Endothelial cell of umbilical vein (primary cell): ENCODE data around the gene ELOVL1. TPM values are rescaled to one million over a fixed set of nuclear protein-coding genes. Genes with fewer than 3 reads are reported as not detected.

Source experiments
- BruUV-seq: library from RNA; stranded (reverse); fragments of 400-500 nt; replicated peaks from 2 replicates; lab custom pipeline; 2021; lab: Mats Ljungman, UMichigan
- CTCF ChIA-PET: fragments of 300-600, 350-600 bp; sonication (Branson Sonifier 250); formaldehyde crosslinking; loops from one replicate; lab custom pipeline; 2021; ENCODE audit warnings: antibody characterized with exemption, inconsistent platforms; lab: Charles Lee
- POLR2A ChIA-PET: fragments of 300-600, 350-600 bp; sonication (Branson Sonifier 250); formaldehyde crosslinking; loops from one replicate; lab custom pipeline; 2021; ENCODE audit warnings: antibody characterized with exemption, inconsistent platforms; lab: Charles Lee
- DNase-seq: peaks from one replicate; pipeline ENCODE4 v3.0.0-alpha.2; 2011; ENCODE audit warnings: low read depth, low spot score
- FAIRE-seq: peaks from 2 replicates; lab custom pipeline; 2011; peaks lifted over from hg19 to GRCh38; lab: Jason Lieb, UNC
- H2AFZ ChIP-seq: 2 replicates; pipeline ENCODE4 v1.6.0; 2012; ENCODE audit warnings: low read depth, low read length, control low read depth, inconsistent platforms
- H3K27ac ChIP-seq: 2 replicates; pipeline ENCODE4 v1.5.1; 2011; ENCODE audit warnings: low read depth, mild to moderate bottlenecking, control low read depth, low read length, moderate library complexity; ENCODE audit not compliant: insufficient read depth
- H3K27me3 ChIP-seq, 2 experiments: 2 replicates each; pipeline versions ENCODE4 v1.6.0 to v1.6.1; 2011; ENCODE audit warnings: low read length in 2 of 2, mixed read lengths in 1 of 2; ENCODE audit not compliant: control insufficient read depth in 2 of 2, insufficient read depth in 2 of 2
- H3K36me3 ChIP-seq, 2 experiments: 2 replicates in 1 of 2; 3 replicates in 1 of 2; pipeline ENCODE4 v1.5.1; 2011; ENCODE audit warnings: low read length in 2 of 2, mild to moderate bottlenecking in 1 of 2, moderate library complexity in 1 of 2; ENCODE audit not compliant: control insufficient read depth in 2 of 2, insufficient read depth in 2 of 2; ENCODE audit errors: extremely low read depth in 1 of 2
- H3K4me1 ChIP-seq: 3 replicates; pipeline ENCODE4 v1.5.1; 2011; ENCODE audit warnings: mild to moderate bottlenecking, low read length; ENCODE audit not compliant: control insufficient read depth, insufficient read depth; ENCODE audit errors: extremely low read depth
- H3K4me2 ChIP-seq: 2 replicates; pipeline ENCODE4 v1.6.1; 2011; ENCODE audit warnings: low read length, control low read depth, mixed read lengths; ENCODE audit not compliant: insufficient read depth
- H3K4me3 ChIP-seq, 3 experiments: fragments of 200-600 bp in 1 of 3; sonication (generic), shearing (Covaris generic) in 1 of 3; replicated peaks in 1 of 3; 2 replicates each; pipeline ENCODE4 v1.5.1; 2011 to 2016; ENCODE audit warnings: control low read depth in 3 of 3, low read length in 3 of 3, mild to moderate bottlenecking in 2 of 3, inconsistent platforms in 1 of 3, low read depth in 1 of 3, moderate library complexity in 1 of 3; ENCODE audit not compliant: insufficient read depth in 1 of 3
- H3K79me2 ChIP-seq: 2 replicates; pipeline ENCODE4 v1.6.0; 2012; ENCODE audit warnings: low read length, inconsistent platforms; ENCODE audit not compliant: control insufficient read depth, insufficient read depth
- H3K9ac ChIP-seq: replicated peaks from 2 replicates; pipeline ENCODE3; 2011; ENCODE audit warnings: low read length, control low read depth; ENCODE audit not compliant: insufficient read depth; ENCODE audit errors: extremely low read depth
- H3K9me1 ChIP-seq: replicated peaks from 3 replicates; pipeline ENCODE4 v1.6.0; 2011; ENCODE audit warnings: mild to moderate bottlenecking, low read length; ENCODE audit not compliant: control insufficient read depth, insufficient read depth; ENCODE audit errors: extremely low read depth
- H3K9me3 ChIP-seq: replicated peaks from 2 replicates; pipeline ENCODE4 v1.5.1; 2012; ENCODE audit warnings: low read length, inconsistent platforms; ENCODE audit not compliant: control insufficient read depth, insufficient read depth
- H4K20me1 ChIP-seq: replicated peaks from 2 replicates; pipeline ENCODE3; 2011; ENCODE audit warnings: mild to moderate bottlenecking, low read length; ENCODE audit not compliant: control insufficient read depth, insufficient read depth; ENCODE audit errors: extremely low read depth
- EZH2 ChIP-seq: IDR thresholded peaks from 2 replicates; pipeline ENCODE4 v1.6.1; 2012; ENCODE audit warnings: borderline replicate concordance, low read depth, mild to moderate bottlenecking, moderate library complexity, low read length, inconsistent platforms; ENCODE audit not compliant: severe bottlenecking
- FOS ChIP-seq: IDR thresholded peaks from 2 replicates; pipeline ENCODE4 v1.6.1; 2011; ENCODE audit warnings: mild to moderate bottlenecking, low read length, moderate library complexity, borderline replicate concordance; ENCODE audit not compliant: insufficient read depth
- GATA2 ChIP-seq: IDR thresholded peaks from 2 replicates; pipeline ENCODE4 v1.7.0; 2011; ENCODE audit warnings: low read depth, mild to moderate bottlenecking, moderate library complexity, mixed read lengths, low read length; ENCODE audit not compliant: insufficient read length, insufficient read depth
- JUN ChIP-seq: IDR thresholded peaks from 2 replicates; pipeline ENCODE4 v1.6.1; 2011; ENCODE audit warnings: borderline replicate concordance, low read depth; ENCODE audit not compliant: insufficient read length, insufficient read depth
- MAX ChIP-seq: IDR thresholded peaks from 2 replicates; pipeline ENCODE4 v1.6.1; 2011; ENCODE audit not compliant: insufficient read depth, insufficient read length
- MYC ChIP-seq: IDR thresholded peaks from one replicate; pipeline ENCODE4 v1.6.1; 2011; ENCODE audit warnings: mild to moderate bottlenecking, low read depth, low read length
- POLR2A ChIP-seq: IDR thresholded peaks from 2 replicates; pipeline ENCODE4 v1.6.1; 2012; ENCODE audit warnings: low read depth, mild to moderate bottlenecking, control low read depth, low read length
- POLR2AphosphoS5 ChIP-seq: IDR thresholded peaks from 2 replicates; pipeline ENCODE4 v1.6.1; 2012; ENCODE audit warnings: low read depth, mild to moderate bottlenecking, control low read depth, low read length, moderate library complexity; ENCODE audit not compliant: insufficient read depth
- dilution Hi-C: fragments of 300-500 bp; cut with MboI; formaldehyde crosslinking; loops from one replicate; pipeline ENCODE4 v1.15.0; 2019; ENCODE audit warnings: low sequenced_read_pairs; ENCODE audit not compliant: extremely low pct_ligation_motif_present
- intact Hi-C: fragments of 100-400 bp; cut with micrococcal nuclease; formaldehyde crosslinking; loops from one replicate; pipeline ENCODE4 v1.10.0; 2022
- polyA plus RNA-seq, 4 experiments: library from polyadenylated mRNA; depleted of rRNA in 3 of 4; stranded (reverse) in 3 of 4; unstranded in 1 of 4; fragments of >200 nt; gene quantifications; 2 replicates each; pipeline versions ENCODE4 v1.2.1 to v1.2.3, GENCODE V29; 2011 to 2012; ENCODE audit warnings: missing spikeins in 1 of 4
- total RNA-seq: library from RNA; stranded (reverse); gene quantifications from 2 replicates; pipeline ENCODE4 v1.2.3, GENCODE V29; 2021
- TF ChIP-seq, protein P1 (sequence below), 2 donors: IDR thresholded peaks; 1 replicate in 1 of 2; 2 replicates in 1 of 2; pipeline ENCODE4 v1.5.1; 2011; ENCODE audit warnings: low read length in 2 of 2, mild to moderate bottlenecking in 2 of 2, moderate library complexity in 2 of 2, control low read depth in 1 of 2, inconsistent platforms in 1 of 2, low read depth in 1 of 2; ENCODE audit not compliant: insufficient read depth in 1 of 2; ENCODE audit errors: extremely low read depth in 1 of 2

ELOVL1 gene
- total and polyA plus RNA-seq, 2 donors (not counting 3 experiments of a cell fraction or from before 2014, with no cell fraction given): 134 to 303 TPM

DNA sequence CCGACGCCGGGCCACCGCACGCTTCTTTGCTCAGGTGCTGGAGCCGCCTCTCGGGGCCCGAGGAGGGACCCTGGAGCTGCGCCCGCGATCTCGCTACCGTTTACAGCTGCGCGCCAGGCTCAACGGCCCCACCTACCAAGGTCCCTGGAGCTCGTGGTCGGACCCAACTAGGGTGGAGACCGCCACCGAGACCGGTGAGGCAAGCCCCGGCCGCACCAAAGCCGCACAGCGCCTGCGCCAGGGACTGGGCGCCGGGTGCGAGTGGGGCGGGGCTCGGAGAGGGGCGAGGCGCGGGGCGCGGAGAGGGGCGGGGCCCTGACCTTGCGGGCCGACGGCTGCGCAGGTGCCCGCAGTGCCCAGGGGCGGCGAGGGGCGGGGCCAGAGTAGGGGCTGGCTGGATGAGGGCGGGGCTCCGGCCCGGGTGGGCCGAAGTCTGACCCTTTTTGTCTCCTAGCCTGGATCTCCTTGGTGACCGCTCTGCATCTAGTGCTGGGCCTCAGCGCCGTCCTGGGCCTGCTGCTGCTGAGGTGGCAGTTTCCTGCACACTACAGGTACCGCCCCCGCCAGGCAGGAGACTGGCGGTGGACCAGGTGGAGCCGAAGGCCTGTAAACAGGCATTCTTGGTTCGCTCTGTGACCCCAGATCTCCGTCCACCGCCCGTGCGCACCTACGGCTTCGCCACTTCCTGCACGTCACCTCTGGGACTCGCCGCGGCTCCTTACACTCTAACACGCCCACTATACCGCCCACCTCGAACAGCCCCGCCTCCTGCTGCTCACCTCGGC is 18.8 kb downstream of the ELOVL1 start:
- CTCF ChIA-PET: interaction anchor here (0.8 to 2.0 kb wide), 4 partner anchors 9 to 122 kb away, joined by 3 to 9 read pairs (median 6); no protein-coding TSS in a partner anchor
- H3K9me1 ChIP-seq: no peaks in the 10 kb centered on the region
- intact Hi-C loops: loop anchor here (1.0 kb wide), 1 partner anchor 9 kb away; the partner anchor contains the start of gene CDC20
- H3K79me2 ChIP-seq: no peaks in the 10 kb centered on the region
- peak overlapping the region; percentile 67 for H3K9ac ChIP-seq
- peaks cover 3% of the 10 kb centered on the region for H3K4me1 ChIP-seq
- H3K36me3 ChIP-seq: no peaks in the 10 kb centered on the region
- peak overlapping the region; percentile 72 for H3K4me2 ChIP-seq
- POLR2A ChIA-PET: interaction anchor here (0.6 kb wide), 1 partner anchor 28 kb away, joined by 3 read pairs; no protein-coding TSS in a partner anchor
- H3K4me3 ChIP-seq: peak overlapping the region; percentile 17 to 46 (median 33)
- no peak for TF ChIP-seq GATA2
- no peak for TF ChIP-seq FOS
- TF ChIP-seq POLR2A: peak; percentile 64
- TF ChIP-seq MYC: no peak
- TF ChIP-seq, protein P1, sequence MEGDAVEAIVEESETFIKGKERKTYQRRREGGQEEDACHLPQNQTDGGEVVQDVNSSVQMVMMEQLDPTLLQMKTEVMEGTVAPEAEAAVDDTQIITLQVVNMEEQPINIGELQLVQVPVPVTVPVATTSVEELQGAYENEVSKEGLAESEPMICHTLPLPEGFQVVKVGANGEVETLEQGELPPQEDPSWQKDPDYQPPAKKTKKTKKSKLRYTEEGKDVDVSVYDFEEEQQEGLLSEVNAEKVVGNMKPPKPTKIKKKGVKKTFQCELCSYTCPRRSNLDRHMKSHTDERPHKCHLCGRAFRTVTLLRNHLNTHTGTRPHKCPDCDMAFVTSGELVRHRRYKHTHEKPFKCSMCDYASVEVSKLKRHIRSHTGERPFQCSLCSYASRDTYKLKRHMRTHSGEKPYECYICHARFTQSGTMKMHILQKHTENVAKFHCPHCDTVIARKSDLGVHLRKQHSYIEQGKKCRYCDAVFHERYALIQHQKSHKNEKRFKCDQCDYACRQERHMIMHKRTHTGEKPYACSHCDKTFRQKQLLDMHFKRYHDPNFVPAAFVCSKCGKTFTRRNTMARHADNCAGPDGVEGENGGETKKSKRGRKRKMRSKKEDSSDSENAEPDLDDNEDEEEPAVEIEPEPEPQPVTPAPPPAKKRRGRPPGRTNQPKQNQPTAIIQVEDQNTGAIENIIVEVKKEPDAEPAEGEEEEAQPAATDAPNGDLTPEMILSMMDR (IDR thresholded peaks at IDR 0.05; ENCODE audit: extremely low read depth in 1 of 2, insufficient read depth in 1 of 2, low read depth in 1 of 2, low read length in 2 of 2): no peak
- TF ChIP-seq JUN: no peak
- TF ChIP-seq MAX: no peak
- TF ChIP-seq EZH2: no peak
- peak; percentile 30 for TF ChIP-seq POLR2AphosphoS5
- H4K20me1 ChIP-seq: no peaks in the 10 kb centered on the region
- no peak overlapping the region for H3K27ac ChIP-seq
- DNase-seq: peak; percentile 53
- no peaks in the 10 kb centered on the region for H3K9me3 ChIP-seq
- BruUV-seq: no TSS peak
- H3K27me3 ChIP-seq: no peaks in the 10 kb centered on the region
- peak overlapping the region; percentile 95 for H2AFZ ChIP-seq
- peak; percentile 62 for FAIRE-seq
- dilution Hi-C loops: no loop called here
